ENCODE measurements around the gene MEIS1.

Gene MEIS1

GRCh38 chr2:66577321-66578053 is 142.6 kb downstream of the MEIS1 start:
- Histone ChIP-seq H3K4me3 (ENCODE audit: low read depth, low read length) (peak overlapping the region; percentile 43), H3K27me3 (replicated peaks) (peaks cover 57% of the 10 kb centered on the region), H3K36me3 (replicated peaks) (no peaks in the 10 kb centered on the region), H3K27ac (no peak overlapping the region)
- no peak for DNase-seq
- TF ChIP-seq, protein P1, sequence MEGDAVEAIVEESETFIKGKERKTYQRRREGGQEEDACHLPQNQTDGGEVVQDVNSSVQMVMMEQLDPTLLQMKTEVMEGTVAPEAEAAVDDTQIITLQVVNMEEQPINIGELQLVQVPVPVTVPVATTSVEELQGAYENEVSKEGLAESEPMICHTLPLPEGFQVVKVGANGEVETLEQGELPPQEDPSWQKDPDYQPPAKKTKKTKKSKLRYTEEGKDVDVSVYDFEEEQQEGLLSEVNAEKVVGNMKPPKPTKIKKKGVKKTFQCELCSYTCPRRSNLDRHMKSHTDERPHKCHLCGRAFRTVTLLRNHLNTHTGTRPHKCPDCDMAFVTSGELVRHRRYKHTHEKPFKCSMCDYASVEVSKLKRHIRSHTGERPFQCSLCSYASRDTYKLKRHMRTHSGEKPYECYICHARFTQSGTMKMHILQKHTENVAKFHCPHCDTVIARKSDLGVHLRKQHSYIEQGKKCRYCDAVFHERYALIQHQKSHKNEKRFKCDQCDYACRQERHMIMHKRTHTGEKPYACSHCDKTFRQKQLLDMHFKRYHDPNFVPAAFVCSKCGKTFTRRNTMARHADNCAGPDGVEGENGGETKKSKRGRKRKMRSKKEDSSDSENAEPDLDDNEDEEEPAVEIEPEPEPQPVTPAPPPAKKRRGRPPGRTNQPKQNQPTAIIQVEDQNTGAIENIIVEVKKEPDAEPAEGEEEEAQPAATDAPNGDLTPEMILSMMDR (IDR thresholded peaks at IDR 0.05; ENCODE audit: low read depth, low read length, missing control alignments): no peak
- in situ Hi-C loops (cut with HindIII; ENCODE audit: low pct_ligation_motif_present, low sequenced_read_pairs): no loop called here

DNA sequence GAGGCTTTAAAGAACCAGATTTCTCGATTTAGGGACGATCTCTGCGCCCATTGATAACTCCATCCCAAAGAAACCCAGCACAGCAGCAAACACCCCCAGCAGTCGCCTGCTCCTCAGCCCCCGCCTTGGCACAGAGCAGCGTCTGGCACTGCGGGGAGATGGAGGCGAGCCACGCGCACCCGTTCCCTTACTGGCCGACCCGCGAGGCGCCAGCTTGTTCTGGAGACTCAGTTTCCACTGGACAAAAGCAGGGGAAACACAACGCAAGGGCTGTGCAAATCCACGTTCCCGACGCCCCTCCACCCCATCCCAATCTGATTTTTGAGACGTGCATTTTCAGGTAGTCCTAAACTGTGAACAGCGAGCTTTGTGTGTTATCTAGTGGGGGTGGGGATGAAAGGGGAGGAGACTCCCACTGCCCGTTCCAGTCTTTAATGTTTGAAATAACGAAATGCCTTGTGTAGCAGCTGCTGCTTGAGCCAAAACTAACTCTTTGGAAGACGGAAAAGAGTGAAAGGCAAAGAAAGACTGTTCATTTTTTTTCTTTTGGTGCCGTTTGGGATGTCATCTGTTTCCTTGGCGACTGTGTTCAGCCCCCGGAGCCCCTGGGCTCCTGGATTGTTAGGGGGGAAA is 143.2 kb downstream of the MEIS1 start:
- Histone ChIP-seq H3K27me3 (replicated peaks) (peaks cover 64% of the 10 kb centered on the region), H3K36me3 (replicated peaks) (no peaks in the 10 kb centered on the region), H3K27ac (no peak overlapping the region), H3K4me3 (ENCODE audit: low read depth, low read length) (no peak overlapping the region)
- in situ Hi-C loops (cut with HindIII; ENCODE audit: low pct_ligation_motif_present, low sequenced_read_pairs): no loop called here
- TF ChIP-seq, protein P1 (IDR thresholded peaks at IDR 0.05; ENCODE audit: low read depth, low read length, missing control alignments): no peak
- DNase-seq: no peak

DNA sequence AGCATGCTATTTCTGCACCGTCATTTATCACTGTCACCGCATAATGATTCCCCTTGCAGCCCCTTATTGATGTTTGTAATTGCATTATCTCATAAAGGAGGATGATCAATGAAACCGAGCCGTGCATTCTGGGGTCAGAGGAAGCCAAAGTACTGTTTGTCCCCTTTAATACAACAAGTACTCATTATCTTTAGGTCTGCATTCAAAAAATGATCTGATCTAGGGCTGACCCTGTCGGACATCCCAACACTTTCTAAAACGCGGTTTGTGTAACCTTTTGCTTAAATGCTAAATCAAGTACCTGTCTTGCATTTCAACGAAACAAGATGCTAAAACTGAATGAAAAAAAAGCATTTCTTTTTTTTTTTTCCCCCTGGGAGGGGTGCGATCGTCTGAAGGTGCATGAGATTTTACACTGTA is 143.8 kb downstream of the MEIS1 start:
- Histone ChIP-seq H3K4me3 (ENCODE audit: low read depth, low read length) (no peak overlapping the region), H3K27ac (no peak overlapping the region), H3K36me3 (replicated peaks) (no peaks in the 10 kb centered on the region), H3K27me3 (replicated peaks) (peaks cover 67% of the 10 kb centered on the region)
- in situ Hi-C loops (cut with HindIII; ENCODE audit: low pct_ligation_motif_present, low sequenced_read_pairs): no loop called here
- DNase-seq: no peak
- TF ChIP-seq, protein P1 (IDR thresholded peaks at IDR 0.05; ENCODE audit: low read depth, low read length, missing control alignments): no peak

- in situ Hi-C loops (cut with HindIII; ENCODE audit: low pct_ligation_motif_present, low sequenced_read_pairs): no loop called here
- TF ChIP-seq, protein P1 (IDR thresholded peaks at IDR 0.05; ENCODE audit: low read depth, low read length, missing control alignments): no peak
- no peaks in the 10 kb centered on the region for H3K36me3 ChIP-seq (replicated peaks)
- H3K4me3 ChIP-seq (ENCODE audit: low read depth, low read length): no peak overlapping the region
- H3K27me3 ChIP-seq (replicated peaks): peaks cover 69% of the 10 kb centered on the region
- no peak overlapping the region for H3K27ac ChIP-seq
- no peak for DNase-seq
Measured at GRCh38 chr2:66579186-66580126, 144.5 kb downstream of the MEIS1 start.

GRCh38 chr2:66580166-66581049 is 145.5 kb downstream of the MEIS1 start:
- TF ChIP-seq, protein P1 (IDR thresholded peaks at IDR 0.05; ENCODE audit: low read depth, low read length, missing control alignments): no peak
- in situ Hi-C loops (cut with HindIII; ENCODE audit: low pct_ligation_motif_present, low sequenced_read_pairs): no loop called here
- Histone ChIP-seq H3K36me3 (replicated peaks) (no peaks in the 10 kb centered on the region), H3K4me3 (ENCODE audit: low read depth, low read length) (no peak overlapping the region), H3K27me3 (replicated peaks) (peaks cover 70% of the 10 kb centered on the region), H3K27ac (no peak overlapping the region)
- DNase-seq: no peak

Data from brain microvascular endothelial cell (primary cell).